ENCODE data around the gene GFI1B.
A peak's percentile ranks its signal among the peaks of the same experiment; 100 is the strongest.

Gene GFI1B

DNA sequence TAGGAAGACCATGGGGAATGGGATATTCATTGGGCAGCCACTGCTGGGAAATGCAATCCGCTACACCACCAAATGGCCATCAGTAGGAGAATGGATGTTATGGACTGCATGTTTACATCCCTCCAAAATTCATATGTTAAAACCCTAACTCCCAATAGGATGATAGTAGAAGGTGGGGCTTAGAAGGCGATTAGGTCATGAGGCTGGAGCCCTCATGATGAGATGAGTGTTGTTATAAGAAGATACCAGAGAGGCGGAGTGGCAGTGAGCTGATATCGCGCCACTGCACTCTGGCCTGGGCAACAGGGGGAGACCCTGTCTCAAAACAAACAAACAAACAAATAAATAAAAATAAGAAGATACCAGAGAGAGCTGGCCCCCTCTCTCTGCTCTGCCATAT is 36.2 kb downstream of the GFI1B start:
- DNase-seq (ENCODE audit: low spot score) = no peak

DNA sequence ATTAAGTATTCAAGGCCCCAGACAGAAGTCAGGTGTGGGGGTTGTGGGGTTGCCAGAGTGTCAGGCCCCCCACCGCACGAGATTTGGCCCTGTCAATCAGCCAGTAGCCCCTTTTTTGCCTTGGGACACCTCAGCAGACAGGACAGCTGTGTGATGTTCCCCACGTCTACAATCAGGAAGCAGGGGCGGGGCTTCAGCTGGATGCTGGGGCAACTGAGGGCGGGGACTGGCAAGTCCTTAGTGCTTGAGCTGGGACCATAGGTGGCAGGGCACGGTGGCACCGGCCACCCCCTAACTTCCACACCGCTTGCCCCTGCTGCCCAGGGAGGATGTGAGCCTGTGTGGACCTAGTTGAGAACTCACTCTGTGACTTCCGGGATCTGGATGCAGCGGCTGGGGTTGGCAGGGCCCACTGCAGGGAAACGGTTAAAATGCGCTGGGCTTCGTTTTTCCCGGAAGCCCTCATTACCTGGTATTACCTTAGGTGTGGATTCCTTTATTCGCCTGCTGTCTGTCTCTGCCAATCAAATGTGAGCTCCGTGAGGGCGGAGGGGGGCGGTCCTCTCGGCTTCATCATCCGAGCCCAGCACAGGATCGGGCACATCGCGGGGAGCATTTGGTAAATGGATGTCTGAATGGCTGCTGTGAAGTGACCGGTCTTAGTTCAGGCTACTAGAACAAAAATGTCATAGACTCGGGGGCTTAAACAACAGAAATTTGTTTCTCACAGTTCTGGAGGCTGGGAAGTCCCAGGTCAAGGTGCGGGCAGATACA is 44.8 kb downstream of the GFI1B start:
- peak; percentile 48 for DNase-seq (ENCODE audit: low spot score)

DNA sequence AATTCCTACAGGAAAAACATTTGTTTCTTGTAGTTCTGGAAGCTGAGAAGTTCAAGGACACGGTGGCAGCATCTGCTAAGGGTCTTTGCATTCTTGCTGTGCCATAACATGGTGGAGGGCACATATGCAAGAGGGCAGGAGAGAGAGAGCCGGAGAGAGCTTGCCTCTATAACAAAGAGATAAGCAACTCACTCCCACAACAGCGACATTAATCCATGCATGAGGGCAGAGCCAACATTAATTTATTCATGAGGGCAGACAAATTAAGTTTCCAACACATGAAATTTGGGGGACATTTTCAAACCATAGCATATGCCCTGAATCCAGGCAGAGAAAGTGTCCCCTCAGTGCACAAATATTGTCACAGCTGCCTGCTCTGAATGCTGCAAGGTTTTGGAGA is 47.9 kb downstream of the GFI1B start:
- DNase-seq (ENCODE audit: low spot score) = no peak

DNA sequence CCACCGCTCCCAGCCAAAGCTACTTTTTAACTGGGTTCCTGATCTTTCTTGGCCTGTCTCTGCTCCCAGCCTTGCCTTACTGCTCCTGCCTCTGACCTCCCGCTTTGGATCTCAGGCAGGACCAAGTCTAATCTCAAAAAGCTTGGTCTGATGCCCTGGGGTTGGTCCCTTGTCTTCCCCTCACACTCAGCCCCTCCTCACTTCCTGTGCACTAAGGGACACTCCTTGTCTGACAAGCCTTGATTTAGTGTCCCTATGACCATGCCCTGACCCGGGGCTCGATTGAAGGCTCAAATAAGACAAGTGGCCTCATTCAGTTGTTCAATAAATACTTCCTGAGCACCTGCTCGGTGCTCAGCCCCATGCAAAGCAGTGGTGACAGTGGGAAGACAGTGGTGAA is 48.6 kb downstream of the GFI1B start:
- DNase-seq (ENCODE audit: low spot score) = no peak

DNA sequence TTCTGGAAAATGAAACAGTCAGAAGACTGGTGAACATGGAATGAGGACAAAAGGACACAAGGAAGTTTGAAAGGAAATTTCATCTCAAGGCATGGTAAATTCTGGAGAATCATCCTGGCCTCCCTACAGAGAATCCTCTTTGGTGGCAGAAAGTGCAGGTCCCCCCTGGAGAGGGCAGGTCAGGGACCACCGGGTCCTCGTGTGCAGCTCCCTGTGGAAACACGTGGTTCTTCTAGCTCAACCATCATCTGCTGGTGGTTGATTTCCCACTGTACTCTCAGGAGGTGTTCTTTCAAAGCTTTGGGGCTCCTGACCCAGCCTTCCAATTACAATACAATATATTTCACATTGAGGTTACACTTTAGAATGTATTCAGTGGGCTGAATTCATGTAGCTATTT is 49.7 kb downstream of the GFI1B start:
- DNase-seq (ENCODE audit: low spot score) = no peak

DNA sequence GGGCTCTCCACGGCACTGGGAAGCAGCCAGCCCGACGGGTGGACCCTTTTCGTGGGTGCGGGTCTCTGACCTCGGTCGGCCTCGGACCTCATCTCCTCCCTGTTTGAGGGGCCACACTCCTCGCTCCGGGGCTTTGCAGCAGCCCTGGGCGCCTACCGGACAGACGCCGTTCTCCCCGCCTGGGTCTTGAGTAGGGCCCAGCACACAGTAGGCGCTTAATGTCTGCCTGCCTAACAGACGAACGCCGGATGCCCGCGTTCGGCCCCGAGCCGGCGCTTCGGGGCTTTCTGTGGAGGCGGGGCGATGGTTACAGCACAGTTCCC is 51.5 kb downstream of the GFI1B start:
- no peak for DNase-seq (ENCODE audit: low spot score)

DNA sequence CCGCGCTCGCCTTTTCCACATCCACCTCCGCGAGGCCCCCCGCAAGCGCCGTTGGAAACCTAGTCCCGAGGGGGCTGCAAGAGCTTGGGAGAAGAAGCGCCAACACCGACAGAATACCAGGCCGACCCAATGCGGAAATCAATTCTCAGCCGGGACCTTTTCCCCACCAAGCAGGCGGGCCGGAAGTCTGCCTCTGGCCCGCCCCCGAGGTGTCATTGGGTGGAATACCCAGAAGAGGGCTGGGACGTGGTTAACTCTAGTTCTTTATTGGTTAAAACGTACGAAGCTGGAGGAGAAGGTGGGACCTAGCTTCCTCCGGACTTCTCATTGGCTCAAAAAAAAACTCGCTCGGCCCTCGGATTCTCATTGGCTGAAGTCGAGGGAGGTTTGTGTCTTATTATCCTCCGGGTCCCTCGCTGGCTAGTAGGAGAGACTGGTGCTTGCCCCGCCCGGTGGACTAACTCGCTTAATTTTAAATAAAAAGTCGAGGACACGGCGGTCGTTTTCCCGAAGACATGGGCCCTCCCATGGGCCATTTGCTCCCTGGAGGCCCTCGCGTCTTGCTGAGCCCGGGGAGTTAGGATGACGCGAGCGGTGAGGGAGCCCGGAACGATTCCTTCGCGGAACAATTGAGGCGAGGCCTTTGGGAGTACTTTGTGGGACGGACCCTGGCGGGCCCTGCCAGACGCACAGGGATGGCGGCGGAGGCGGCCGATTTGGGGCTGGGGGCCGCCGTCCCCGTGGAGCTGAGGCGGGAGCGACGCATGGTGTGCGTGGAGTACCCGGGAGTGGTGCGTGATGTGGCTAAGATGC is 52.0 kb downstream of the GFI1B start, which contains the start of gene GTF3C5:
Gene GTF3C5 (plus strand): TSS at position 681 of the 813 bp plus-strand sequence. CDS start 15 bp downstream, at position 696.
- peak; percentile 99 for DNase-seq (ENCODE audit: low spot score)

DNA sequence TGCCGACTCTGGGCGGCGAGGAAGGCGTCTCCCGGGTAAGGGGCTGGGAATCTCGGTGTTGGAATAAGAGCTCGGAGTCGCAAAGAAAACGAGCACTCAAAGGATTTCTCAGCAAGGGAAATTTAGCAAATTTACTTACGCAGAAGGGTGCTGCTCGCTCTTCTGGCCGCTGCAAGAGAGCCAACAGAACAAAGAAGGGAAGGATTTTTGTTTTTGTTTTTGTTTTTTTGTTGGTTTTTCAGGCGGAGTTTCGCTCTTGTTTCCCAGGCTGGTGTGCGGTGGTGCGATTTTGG is 52.6 kb downstream of the GFI1B start:
- DNase-seq (ENCODE audit: low spot score) = no peak

DNA sequence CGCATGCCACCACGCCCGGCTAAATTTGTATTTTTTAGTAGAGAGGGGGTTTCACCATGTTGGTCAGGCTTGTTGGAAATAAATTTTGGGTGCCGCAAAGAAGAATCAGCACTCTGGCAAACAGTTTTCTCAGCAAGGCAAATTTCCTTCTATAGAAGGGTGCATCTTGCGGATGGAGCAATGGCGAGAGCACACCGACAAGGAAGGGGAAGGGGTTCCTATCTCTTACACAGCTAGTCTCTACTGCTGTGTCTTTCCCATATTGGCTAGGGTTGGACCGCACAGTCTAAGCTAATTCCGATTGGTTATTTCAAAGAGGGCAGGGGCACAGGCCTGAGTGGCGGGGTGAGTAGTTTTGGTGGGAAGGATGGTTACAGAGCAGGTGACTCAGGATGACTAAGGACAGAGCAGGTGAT is 53.0 kb downstream of the GFI1B start:
- DNase-seq (ENCODE audit: low spot score) = no peak

DNA sequence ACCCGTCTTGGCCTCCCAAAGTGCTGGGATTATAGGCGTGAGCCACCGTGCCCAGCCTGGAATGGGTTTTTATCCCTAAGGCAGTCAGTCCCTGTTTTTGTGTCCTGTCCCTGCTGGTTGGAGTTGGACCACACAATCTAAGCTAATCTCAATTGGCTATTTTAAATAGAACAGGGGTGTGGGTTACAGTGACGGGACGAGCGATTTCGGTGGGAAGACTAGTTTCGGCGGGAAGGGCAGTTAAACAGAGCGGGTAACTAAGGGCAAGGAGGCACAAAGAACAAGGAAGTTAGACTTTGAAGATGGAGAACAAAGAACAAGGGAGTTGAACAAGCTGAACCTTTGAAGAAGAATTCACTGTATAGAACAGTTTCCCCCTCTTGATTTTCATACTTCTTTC is 53.7 kb downstream of the GFI1B start:
- no peak for DNase-seq (ENCODE audit: low spot score)

DNA sequence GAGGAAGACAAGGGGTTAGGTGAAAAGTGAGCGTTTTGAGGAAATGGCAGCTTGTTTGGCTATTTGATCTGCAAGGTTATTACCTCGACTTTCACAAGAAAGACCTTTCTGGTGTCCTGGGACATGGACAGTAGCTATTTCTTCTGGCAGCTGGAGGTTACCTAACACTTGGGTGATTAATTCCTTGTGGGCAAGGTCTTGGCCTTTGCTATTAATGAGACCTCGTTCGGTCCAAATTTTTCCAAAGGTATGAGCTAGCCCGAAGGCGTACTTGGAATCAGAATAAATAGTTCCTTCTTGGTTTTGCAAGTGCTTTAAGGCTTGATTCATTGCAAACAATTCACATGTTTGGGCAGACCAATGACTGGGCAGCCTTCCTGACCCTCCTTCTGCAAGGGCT is 57.2 kb downstream of the GFI1B start:
- no peak for DNase-seq (ENCODE audit: low spot score)

DNA sequence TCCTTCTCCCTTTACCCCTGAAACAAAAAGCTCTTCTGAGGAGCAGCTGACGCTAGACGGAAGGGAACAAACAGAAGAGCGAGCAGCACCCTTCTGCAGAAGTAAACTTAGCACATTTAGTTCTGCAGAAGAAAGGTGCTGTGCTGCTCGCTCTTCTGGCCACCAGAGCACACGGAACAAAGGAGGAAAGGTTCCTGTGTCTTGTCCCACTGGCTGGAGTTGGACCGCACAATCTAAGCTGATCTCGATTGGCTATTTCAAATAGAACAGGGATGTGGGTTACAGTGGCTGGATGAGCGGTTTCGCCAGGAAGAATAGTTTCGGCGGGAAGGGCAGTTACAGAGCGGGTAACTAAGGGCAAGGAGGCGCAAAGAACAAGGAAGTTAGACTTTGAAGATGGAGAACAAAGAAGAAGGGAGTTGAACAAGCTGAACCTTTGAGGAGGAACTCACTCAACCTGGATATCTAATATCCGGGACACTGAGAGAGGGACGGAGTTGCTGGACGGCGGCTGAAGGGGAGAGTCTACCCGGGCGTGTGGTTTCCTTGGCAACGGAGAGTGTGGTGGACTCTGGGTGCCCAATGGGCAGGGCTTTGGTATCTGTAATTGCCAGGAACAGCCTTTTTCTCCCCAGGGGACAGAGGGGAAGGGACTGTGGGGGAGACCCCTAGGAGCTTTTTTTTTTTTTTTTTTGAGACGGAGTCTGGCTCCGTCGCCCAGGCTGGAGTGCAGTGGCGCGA is 59.5 kb downstream of the GFI1B start:
- DNase-seq (ENCODE audit: low spot score) = no peak

DNA sequence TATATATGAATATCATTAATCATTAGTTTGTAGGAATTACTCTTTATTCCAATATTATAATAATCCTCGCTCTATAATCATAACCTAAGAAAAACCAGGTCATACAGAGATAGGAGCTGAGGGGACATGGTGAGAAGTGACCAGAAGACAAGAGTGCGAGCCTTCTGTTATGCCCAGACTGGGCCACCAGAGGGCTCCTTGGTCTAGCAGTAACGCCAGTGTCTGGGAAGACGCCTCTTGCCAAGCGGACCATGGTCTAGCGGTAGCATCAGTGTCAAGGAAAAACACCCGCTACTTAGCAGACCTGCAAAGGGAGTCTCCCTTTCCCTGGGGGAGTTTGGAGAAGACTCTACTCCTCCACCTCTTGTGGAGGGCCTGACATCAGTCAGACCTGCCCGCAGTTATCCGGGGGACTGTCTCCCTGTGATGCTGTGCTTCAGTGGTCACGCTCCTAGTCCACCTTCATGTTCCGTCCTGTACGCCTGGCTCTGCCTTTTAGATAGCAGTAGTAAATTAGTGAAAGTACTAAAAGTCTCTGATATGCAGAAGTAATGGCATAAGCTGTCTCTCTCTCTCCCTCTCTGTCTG is 62.5 kb downstream of the GFI1B start:
- DNase-seq (ENCODE audit: low spot score) = peak; percentile 32

All from hematopoietic multipotent progenitor cell treated with erythropoietin and hydrocortisone succinate and interleukin-3 and kit ligand, for 17 days (in vitro differentiated cells).